HG03460 (cell line): Measurements from ENCODE around the gene PHLDA2.

Source experiments
- ATAC-seq: cut with Tn5 transposase; IDR thresholded peaks from one replicate; pipeline ENCODE4 v1.9.1; 2021; ENCODE audit not compliant: unreplicated experiment

The PHLDA2 gene

GRCh38 chr11:2929950-2930703 lies 907 bp upstream of the PHLDA2 start:
- ATAC-seq, result peak; percentile 36

- ATAC-seq, result no peak
Measured at GRCh38 chr11:2929531-2929949, 320 bp upstream of the PHLDA2 start.

DNA sequence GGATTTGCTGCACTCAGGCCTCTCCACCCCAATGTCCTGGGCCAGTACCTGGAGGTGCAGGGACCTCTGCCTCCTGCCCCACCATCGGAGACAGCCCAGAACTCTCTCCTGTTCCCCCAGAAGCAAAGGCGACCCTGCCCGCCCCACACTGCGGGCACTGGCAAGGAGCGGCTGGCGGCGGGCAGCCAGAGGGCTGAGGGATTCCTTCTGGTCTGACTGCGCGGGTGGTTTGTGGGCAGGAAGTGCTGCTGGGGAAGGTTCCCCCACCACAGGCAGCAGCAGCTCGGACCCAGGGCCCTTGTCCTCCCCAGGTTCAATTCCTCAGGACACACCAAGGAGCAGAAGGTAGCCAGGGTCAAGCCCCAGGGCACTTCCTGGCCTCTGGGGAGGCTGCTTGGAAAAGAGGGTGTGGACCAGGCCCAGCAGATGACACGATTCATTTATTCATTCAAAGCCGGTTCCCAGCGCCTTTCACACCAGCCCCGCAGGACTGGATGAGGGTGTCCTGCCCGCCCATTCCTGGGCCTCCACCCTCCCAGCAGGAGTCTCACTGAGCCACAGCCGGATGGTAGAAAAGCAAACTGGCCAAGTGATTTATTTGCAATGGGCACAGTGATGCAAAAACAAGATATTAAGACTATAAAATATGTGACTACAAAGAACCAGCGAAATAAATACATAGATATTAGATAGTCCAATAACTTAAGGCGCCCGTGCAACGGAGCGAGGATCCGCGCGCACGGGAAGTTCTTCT lies 1.2 kb downstream of the PHLDA2 start:
- ATAC-seq, result no peak

- no peak for ATAC-seq
Measured at GRCh38 chr11:2927121-2927800, 2.0 kb downstream of the PHLDA2 start.

GRCh38 chr11:2926611-2927051 lies 2.6 kb downstream of the PHLDA2 start:
- ATAC-seq, result no peak

DNA sequence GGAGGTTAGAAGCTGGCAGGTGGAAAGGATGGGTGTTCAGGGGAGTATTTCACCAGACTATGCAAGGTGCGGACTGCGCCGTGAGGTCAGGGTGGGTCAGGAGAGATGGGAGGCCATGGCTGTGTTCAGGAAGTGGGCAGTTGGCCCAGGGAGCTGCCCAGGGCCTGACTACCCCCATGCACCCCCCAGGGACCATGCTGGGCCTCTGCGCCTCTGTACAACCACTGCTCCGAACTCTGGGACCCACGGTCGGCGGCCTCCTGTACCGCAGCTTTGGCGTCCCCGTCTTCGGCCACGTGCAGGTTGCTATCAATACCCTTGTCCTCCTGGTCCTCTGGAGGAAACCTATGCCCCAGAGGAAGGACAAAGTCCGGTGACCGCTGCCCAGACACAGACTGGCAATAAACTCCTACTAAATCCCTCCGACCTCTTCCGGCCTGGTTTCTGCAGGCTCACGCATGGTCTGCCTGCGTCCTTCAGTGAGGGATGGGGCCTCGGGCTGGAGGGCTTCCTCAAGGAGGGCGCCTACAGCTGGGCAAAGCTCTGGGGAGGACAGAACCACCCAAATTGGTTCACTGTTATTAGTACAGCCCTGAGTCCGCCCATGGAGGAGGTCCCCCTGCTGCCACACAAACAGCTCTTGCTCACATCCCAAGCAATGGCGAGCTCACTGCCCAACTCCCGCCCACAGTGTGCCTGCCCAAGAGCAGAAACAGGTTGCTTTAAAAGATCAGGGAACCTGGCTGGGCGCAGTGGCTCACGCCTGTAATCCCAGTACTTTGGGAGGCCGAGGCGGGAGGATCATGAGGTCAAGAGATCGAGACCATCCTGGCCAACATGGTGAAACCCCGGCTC lies 4.2 kb downstream of the PHLDA2 start:
- no peak for ATAC-seq

- ATAC-seq, result no peak
Measured at GRCh38 chr11:2924381-2924780, 4.8 kb downstream of the PHLDA2 start.

DNA sequence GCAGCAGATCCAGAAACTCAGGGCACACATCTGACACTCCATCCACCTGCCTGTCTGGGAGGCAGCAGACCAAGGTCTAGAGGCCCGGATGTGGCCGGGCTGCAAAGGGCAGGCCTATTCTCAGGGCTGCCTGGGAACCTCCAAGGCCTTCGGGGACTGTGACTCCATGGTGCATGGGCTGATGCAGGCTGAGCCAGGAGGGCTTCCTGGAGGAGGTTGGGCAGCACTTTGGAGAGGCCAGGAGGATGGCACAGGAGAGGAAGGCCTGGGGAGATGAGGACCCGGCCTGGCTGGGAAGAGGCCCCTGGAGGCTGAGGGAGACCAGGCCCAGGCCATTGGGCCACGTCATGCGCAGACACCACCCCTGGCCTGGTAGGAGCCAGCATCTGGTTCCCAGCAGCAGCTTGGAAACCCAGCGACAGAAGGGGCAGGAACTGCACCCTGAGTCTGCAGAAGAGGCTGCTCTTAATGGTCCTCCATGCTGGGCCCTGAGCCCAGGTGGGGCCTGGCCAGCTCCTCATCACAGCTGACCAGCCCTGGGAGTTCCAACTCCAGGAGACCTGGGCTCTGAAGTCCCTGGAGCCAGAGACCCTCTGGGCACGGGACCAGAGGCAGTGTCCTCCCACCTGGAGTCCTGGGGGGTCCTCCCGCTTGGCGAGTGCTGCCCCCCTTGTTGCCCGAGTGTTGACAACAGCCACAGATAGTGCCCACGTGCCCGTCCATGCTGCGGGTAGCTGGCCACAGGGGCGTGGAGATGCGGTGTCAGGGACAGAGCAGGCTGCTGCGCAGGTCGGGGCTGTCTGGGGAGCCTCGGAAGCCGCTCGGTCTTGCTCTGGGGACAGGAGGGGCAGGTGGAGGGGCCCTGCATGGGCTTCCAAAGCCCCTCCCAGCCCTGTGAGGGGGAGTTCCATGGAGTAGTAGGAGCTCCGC lies 5.5 kb downstream of the PHLDA2 start:
- no peak for ATAC-seq

- no peak for ATAC-seq
Measured at GRCh38 chr11:2922655-2923054, 6.6 kb downstream of the PHLDA2 start.

DNA sequence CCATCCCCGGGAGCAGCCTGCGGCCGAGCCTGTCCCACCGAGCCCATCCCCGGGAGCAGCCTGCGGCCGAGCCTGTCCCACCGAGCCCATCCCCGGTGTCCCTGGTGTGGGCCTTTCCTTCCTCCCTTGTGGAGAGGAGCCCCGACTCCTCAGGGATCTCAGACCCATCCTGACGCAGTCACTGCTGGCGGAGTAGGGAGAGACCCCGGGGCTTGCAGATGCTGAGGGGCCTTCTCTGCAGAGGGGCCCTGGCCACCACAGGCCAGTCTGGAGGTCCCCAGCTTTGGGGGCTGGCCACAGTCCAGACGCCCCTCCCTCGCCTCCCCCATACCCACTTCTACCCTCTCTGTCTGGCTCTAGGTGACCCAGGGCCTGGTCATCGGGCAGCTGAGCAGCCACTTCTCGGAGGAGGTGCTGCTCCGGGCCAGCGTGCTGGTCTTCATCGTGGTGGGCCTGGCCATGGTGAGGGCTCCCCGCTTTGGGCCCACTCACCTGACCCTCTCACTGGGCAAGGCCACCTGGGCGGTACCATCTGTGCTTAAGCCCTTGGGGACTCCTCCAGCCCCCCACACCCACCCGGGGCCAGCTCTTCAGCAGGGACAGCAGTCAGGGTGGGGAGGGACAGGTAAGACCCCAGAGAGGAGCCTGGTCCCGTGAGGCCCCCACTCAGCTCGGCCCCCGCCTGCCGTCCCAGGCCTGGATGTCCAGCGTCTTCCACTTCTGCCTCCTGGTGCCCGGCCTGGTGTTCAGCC lies 7.3 kb downstream of the PHLDA2 start:
- no peak for ATAC-seq

DNA sequence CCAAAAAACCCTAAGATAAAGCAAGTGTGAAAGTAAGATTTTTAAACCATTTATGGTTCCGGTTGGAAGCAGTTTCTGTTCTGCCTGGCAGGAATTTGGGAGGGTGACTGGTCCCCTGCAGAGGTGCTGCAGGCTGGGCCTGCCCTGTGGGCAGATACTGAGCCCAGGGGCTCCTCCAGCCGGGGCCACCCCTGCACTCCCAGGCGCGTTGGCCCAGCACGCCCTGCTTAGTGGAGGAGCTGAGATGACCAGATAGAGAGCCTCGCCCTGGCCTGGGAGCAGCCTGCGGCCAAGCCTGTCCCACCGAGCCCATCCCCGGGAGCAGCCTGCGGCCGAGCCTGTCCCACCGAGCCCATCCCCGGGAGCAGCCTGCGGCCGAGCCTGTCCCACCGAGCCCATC lies 8.0 kb downstream of the PHLDA2 start:
- ATAC-seq, result no peak

DNA sequence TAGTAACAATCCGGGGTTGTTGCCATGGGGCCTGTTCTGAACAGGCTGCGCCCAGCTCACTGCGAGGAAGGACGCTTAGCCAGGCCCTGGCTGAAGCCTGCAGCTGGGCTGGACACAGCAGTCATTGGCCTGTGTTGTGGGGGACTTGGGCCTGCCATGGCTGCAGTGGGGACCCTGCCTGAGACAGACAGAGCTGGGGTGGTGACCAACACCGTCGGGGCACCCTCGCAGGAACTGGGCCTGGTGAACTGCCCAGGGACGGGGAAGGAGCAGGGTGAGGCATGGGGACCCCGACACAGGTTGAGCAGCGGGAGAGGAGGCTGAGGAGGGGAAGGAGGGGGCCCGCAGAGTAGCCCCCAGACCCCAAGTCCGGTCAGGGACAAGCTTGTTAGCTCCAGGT lies 8.9 kb downstream of the PHLDA2 start:
- no peak for ATAC-seq

GRCh38 chr11:2919837-2920236 lies 9.4 kb downstream of the PHLDA2 start:
- no peak for ATAC-seq

- ATAC-seq, result no peak
Measured at GRCh38 chr11:2919188-2919587, 10.0 kb downstream of the PHLDA2 start.

- ATAC-seq, result no peak
Measured at GRCh38 chr11:2917842-2918490, 11.3 kb downstream of the PHLDA2 start.

DNA sequence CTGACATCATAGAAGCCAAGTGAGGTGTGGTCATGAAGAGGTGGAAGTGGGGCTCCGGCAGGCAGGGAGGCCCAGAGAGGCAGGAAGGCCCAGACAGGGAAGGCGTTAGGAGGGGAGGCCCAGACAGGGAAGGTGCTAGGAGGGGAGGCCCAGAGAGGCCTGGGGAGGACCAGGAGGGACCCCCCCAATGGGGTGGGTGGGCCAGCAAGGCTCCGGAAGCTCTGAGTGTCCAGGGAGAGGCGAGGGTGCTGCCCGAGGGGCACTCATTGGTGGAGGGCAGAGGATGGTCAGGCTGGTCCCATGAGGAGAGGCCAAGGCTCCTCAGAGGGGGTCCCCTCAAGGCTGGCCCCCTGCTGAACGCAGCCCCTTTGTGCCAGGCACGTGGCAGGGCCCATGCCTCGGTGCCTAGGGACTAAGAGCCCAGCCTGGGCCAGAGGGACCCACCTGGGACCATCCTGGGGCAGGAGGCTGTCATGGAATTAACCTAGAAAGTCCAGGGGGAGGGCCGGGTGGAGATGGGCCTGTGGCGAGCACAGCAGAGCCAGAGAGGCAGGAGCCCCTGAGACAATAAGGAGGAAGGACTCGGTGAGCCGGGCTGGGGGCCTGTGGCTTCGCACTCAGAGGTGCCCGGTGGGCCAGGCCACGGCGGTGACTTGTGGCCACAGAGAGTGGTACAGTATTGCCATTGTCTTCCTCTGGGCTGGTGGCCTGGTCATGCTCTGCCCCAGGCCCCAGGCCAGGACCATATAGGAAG lies 12.2 kb downstream of the PHLDA2 start:
- ATAC-seq, result no peak

- ATAC-seq, result no peak
Measured at GRCh38 chr11:2916114-2916891, 12.9 kb downstream of the PHLDA2 start.
